GM19452 (cell line): ENCODE measurements around the gene SETBP1.

ENCODE experiments used
- ATAC-seq: cut with Tn5 transposase; IDR thresholded peaks from one replicate; pipeline ENCODE4 v1.9.1; 2021; ENCODE audit not compliant: unreplicated experiment

SETBP1 gene

GRCh38 chr18:44812426-44812825 lies 131.7 kb downstream of the SETBP1 start:
- no peak for ATAC-seq

GRCh38 chr18:44813586-44813985 lies 132.9 kb downstream of the SETBP1 start:
- no peak for ATAC-seq

- ATAC-seq = no peak
These were observed 134.4 kb downstream of the SETBP1 start for GRCh38 chr18:44815108-44815507.

- ATAC-seq = no peak
These were observed 135.4 kb downstream of the SETBP1 start for GRCh38 chr18:44816050-44816449.

- no peak for ATAC-seq
These were observed 135.8 kb downstream of the SETBP1 start for GRCh38 chr18:44816477-44816876.

GRCh38 chr18:44817831-44818473 lies 137.3 kb downstream of the SETBP1 start:
- ATAC-seq = no peak

- ATAC-seq = no peak
These were observed 138.1 kb downstream of the SETBP1 start for GRCh38 chr18:44818668-44819403.

- ATAC-seq = no peak
These were observed 139.3 kb downstream of the SETBP1 start for GRCh38 chr18:44819944-44820510.

GRCh38 chr18:44821924-44822323 lies 141.2 kb downstream of the SETBP1 start:
- ATAC-seq = no peak

- no peak for ATAC-seq
These were observed 142.6 kb downstream of the SETBP1 start for GRCh38 chr18:44823286-44823685.

- ATAC-seq = no peak
These were observed 143.1 kb downstream of the SETBP1 start for GRCh38 chr18:44823782-44824181.

- no peak for ATAC-seq
These were observed 144.2 kb downstream of the SETBP1 start for GRCh38 chr18:44824884-44825283.

GRCh38 chr18:44826418-44827259 lies 146.0 kb downstream of the SETBP1 start:
- ATAC-seq = no peak

GRCh38 chr18:44828080-44828479 lies 147.4 kb downstream of the SETBP1 start:
- no peak for ATAC-seq

- ATAC-seq = no peak
These were observed 149.9 kb downstream of the SETBP1 start for GRCh38 chr18:44830581-44830980.

- ATAC-seq = no peak
These were observed 153.1 kb downstream of the SETBP1 start for GRCh38 chr18:44833786-44834185.

- ATAC-seq = no peak
These were observed 154.3 kb downstream of the SETBP1 start for GRCh38 chr18:44834867-44835469.

GRCh38 chr18:44835703-44836102 lies 155.0 kb downstream of the SETBP1 start:
- no peak for ATAC-seq

GRCh38 chr18:44836263-44836662 lies 155.6 kb downstream of the SETBP1 start:
- no peak for ATAC-seq

GRCh38 chr18:44837482-44838180 lies 156.9 kb downstream of the SETBP1 start:
- no peak for ATAC-seq
